ENCODE results near the gene KIAA0319L. TPM values are rescaled to one million over a fixed set of nuclear protein-coding genes. Genes with fewer than 3 reads are reported as not detected.

The KIAA0319L gene
- total and polyA plus RNA-seq, 11 donors, result 21.0 to 108 (median 76.6) TPM

DNA sequence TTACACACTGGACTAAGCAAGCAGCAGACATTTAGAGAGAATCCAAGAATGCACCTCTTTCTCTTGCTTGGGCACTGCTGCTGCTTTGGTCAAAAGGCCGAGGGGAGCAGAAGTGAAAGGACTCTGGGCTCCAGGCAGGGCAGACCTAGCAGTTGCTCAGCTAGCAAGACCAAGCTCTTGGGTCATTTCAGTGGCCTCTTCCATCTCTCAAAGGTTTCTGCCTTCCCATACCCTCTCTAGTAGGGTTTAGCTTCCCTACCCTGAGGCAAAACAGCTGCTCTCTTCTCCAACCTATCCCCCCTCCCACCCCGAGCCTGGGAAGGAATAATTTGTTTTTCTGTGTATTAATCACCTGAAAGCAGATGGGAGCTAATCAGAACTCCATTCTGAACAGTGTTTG is 41.7 kb upstream of the KIAA0319L start:
- Histone ChIP-seq H3K27me3 (no peaks in the 10 kb centered on the region), H3K4me1 (no peaks in the 10 kb centered on the region), H3K36me3 (peaks cover 0 to 54% (median 47%) of the 10 kb centered on the region in 9 donors), H3K27ac (no peak overlapping the region), H3K4me3 (no peak overlapping the region), H3K9me3 (no peaks in the 10 kb centered on the region)
- WGBS, 4 donors, result 85 to 90% (median 85%) methylated on average over 2 of the region's 2 CpGs
- intact Hi-C loops (cut with DNase I), result no loop called here
- TF ChIP-seq, protein P1, sequence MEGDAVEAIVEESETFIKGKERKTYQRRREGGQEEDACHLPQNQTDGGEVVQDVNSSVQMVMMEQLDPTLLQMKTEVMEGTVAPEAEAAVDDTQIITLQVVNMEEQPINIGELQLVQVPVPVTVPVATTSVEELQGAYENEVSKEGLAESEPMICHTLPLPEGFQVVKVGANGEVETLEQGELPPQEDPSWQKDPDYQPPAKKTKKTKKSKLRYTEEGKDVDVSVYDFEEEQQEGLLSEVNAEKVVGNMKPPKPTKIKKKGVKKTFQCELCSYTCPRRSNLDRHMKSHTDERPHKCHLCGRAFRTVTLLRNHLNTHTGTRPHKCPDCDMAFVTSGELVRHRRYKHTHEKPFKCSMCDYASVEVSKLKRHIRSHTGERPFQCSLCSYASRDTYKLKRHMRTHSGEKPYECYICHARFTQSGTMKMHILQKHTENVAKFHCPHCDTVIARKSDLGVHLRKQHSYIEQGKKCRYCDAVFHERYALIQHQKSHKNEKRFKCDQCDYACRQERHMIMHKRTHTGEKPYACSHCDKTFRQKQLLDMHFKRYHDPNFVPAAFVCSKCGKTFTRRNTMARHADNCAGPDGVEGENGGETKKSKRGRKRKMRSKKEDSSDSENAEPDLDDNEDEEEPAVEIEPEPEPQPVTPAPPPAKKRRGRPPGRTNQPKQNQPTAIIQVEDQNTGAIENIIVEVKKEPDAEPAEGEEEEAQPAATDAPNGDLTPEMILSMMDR (IDR thresholded peaks at IDR 0.05), result no peak
- no peak for TF ChIP-seq POLR2A (IDR thresholded peaks at IDR 0.05)
- ATAC-seq (no peak), DNase-seq (no peak)

DNA sequence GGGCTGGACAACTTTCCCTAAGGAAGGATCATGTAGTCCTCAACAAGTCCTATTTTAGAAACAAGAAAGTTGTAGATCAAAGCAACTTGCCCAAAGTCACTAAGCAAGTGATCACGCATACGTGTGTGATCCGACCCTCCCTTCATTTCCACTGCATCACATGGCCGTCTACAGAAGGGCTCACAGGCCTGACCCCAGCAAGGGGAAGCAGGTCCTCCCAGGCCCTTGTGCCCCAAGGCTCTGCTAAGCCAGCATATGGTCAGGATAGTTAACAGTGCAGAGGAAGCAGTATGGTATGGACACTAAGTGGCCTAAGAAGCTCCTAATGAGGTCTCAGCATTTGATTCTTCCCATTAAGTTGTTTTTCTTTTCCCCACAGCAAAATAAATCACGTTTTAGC is 40.7 kb upstream of the KIAA0319L start:
- peaks cover 0 to 43% (median 37%) of the 10 kb centered on the region in 9 donors for H3K36me3 ChIP-seq
- no peak for ATAC-seq
- DNase-seq, result no peak
- H3K4me3 ChIP-seq, result no peak overlapping the region
- TF ChIP-seq, protein P1 (IDR thresholded peaks at IDR 0.05), result no peak
- no peak for TF ChIP-seq POLR2A (IDR thresholded peaks at IDR 0.05)
- H3K9me3 ChIP-seq, result no peaks in the 10 kb centered on the region
- WGBS, 4 donors, result 85 to 92% (median 89%) methylated on average over 5 of the region's 5 CpGs
- no peaks in the 10 kb centered on the region for H3K4me1 ChIP-seq
- no peak overlapping the region for H3K27ac ChIP-seq
- H3K27me3 ChIP-seq, result no peaks in the 10 kb centered on the region
- intact Hi-C loops (cut with DNase I), result no loop called here

DNA sequence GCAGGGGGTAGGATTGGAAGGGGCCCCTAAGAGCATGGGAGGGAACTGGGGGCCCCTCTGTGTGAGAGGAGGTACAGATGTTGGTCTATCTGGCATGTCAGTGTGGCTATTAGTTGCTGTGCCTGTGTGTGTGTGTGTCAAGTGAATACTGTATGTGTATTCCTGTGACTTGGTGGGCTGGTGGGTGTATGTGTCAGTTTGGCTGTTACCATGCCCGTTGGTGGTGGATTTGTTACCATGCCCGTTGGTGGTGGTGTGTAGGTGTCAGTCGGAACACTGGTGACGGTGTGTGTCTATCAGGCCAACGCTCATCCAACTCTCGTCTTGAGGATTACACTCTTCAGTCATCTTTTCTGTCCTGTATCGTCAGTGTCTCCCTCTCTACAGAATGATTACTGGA is 38.5 kb upstream of the KIAA0319L start:
- intact Hi-C loops (cut with DNase I), result loop anchor here in 1 of 10 donors (1.0 kb wide), 1 partner anchor 33 kb away; no protein-coding TSS in a partner anchor
- DNase-seq, result no peak

DNA sequence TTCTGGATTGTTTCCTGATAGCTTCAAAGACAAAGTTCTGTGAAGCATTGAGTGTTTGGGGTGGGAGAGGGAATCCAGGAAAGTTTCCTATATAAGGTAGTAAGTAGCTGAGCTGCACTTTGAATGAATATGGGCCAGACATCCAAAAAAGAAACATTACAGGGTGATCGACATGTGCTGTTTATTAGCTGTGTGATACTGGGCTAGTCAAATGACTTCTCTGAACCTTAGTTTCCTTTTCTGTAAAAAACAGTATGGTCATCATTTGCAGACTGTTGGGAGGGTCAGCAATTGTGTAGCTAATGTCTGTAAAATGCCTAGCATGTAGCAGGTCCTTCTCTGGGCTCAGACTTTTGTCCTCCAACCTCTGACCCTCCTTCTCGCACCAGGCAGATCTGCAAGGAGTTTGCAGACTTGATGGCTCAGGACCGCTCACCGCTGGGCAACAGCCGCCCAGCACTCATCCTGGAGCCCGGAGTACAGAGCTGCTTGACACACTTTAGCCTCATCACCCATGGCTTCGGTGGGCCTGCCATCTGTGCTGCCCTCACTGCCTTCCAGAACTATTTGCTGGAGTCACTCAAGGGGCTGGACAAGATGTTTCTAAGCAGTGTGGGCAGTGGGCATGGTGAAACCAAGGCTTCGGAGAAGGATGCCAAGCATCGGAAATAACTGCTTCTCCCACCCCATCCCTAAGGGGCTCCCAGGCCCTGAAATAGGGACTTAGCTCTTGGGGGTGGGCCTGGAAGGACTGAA is 37.0 kb upstream of the KIAA0319L start:
- H3K4me3 ChIP-seq, result no peak overlapping the region
- intact Hi-C loops (cut with DNase I), result no loop called here
- H3K27me3 ChIP-seq, result no peaks in the 10 kb centered on the region
- H3K36me3 ChIP-seq, result peaks cover 0 to 23% (median 3%) of the 10 kb centered on the region in 9 donors
- 91 to 94% (median 93%) methylated on average over 9 of the region's 9 CpGs for WGBS, 4 donors
- TF ChIP-seq POLR2A (IDR thresholded peaks at IDR 0.05), result no peak
- TF ChIP-seq, protein P1 (IDR thresholded peaks at IDR 0.05), result no peak
- no peaks in the 10 kb centered on the region for H3K9me3 ChIP-seq
- ATAC-seq (no peak), DNase-seq (no peak)
- no peak overlapping the region for H3K27ac ChIP-seq
- no peaks in the 10 kb centered on the region for H3K4me1 ChIP-seq

More for the DNA sequence above, 38.5 kb upstream of the KIAA0319L start:
- no peaks in the 10 kb centered on the region for H3K9me3 ChIP-seq
- H3K36me3 ChIP-seq, result peaks cover 0 to 27% (median 18%) of the 10 kb centered on the region in 9 donors
- no peak for TF ChIP-seq POLR2A (IDR thresholded peaks at IDR 0.05)
- TF ChIP-seq, protein P1 (IDR thresholded peaks at IDR 0.05), result no peak
- no peaks in the 10 kb centered on the region for H3K4me1 ChIP-seq
- no peak for ATAC-seq
- H3K27ac ChIP-seq, result no peak overlapping the region
- WGBS, 4 donors, result 93 to 99% (median 94%) methylated on average over 7 of the region's 7 CpGs
- H3K27me3 ChIP-seq, result no peaks in the 10 kb centered on the region
- no peak overlapping the region for H3K4me3 ChIP-seq
